Panc1 (cell line): ENCODE data around the gene PAX7.

Source experiments
- CTCF ChIP-seq: fragments of 450-650 bp; IDR thresholded peaks from 2 replicates; pipeline ENCODE4 v1.5.1; 2017; ENCODE audit warnings: mild to moderate bottlenecking
- POLR2AphosphoS5 ChIP-seq: IDR thresholded peaks from 2 replicates; pipeline ENCODE4 v1.6.1; 2012; ENCODE audit warnings: mild to moderate bottlenecking, low read depth, low read length, moderate library complexity
- TCF7L2 ChIP-seq: IDR thresholded peaks from 2 replicates; pipeline ENCODE4 v1.6.1; 2011; ENCODE audit warnings: mild to moderate bottlenecking, low read depth, low read length, inconsistent platforms

DNA sequence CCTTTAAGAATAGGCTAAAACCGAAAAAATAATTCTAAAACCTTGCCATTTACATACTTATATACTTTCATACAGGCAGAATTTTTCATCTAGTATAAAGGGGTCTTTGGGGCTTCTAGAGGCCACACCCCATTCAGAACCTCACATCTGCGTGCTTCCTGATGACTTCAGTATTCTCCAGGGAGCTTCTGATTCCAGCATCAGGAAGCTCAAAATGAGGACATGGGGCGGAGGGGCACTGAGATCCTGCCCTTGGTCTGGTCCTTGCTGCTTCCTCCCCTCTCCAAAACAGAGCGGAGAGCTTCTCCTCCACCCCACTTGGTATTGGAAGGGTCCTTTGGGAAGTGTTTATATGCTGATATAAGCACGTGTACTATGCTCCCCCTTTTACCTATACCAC lies 13.8 kb downstream of the PAX7 start:
- TF ChIP-seq TCF7L2 (no peak), CTCF (no peak), POLR2AphosphoS5 (no peak)
